Prostate gland (tissue), 2 donors: ENCODE results near the gene ZNF532.

Source experiments
- CTCF ChIP-seq, 4 experiments: fragments of 200-600 bp in 2 of 4; fragments of 450-650 bp in 2 of 4; sonication (generic) in 2 of 4; IDR thresholded peaks; 1 replicate in 3 of 4; 2 replicates in 1 of 4; pipeline ENCODE4 v1.5.1; 2016 to 2019; ENCODE audit warnings: antibody characterized with exemption in 4 of 4, mild to moderate bottlenecking in 2 of 4, moderate library complexity in 2 of 4
- POLR2A ChIP-seq: fragments of 450-650 bp; IDR thresholded peaks from one replicate; pipeline ENCODE4 v1.6.1; 2016; ENCODE audit warnings: antibody characterized with exemption, mild to moderate bottlenecking
- POLR2AphosphoS5 ChIP-seq: sonication (generic); formaldehyde crosslinking; IDR thresholded peaks from one replicate; pipeline ENCODE4 v1.6.1; 2017; ENCODE audit warnings: antibody characterized with exemption

GRCh38 chr18:58827886-58828285, 36.8 kb upstream of the ZNF532 start:
- no peak for TF ChIP-seq POLR2A
- TF ChIP-seq CTCF (IDR thresholded peaks at IDR 0.05): no peak
- TF ChIP-seq POLR2AphosphoS5: no peak
